H1 (cell line): ENCODE measurements around the gene MGAT5. TPM values are rescaled to one million over a fixed set of nuclear protein-coding genes. Genes with fewer than 3 reads are reported as not detected.

Experiments
- CTCF ChIA-PET: fragments of 300-600 bp; sonication (Branson Sonifier 250); formaldehyde crosslinking; loops from one replicate; lab custom pipeline; 2021; ENCODE audit not compliant: partially characterized antibody; lab: Charles Lee
- POLR2A ChIA-PET: fragments of 300-600 bp; sonication (Branson Sonifier 250); formaldehyde crosslinking; loops from one replicate; lab custom pipeline; 2021; ENCODE audit warnings: inconsistent platforms; ENCODE audit not compliant: partially characterized antibody; lab: Charles Lee
- DNase-seq, 2 experiments: peaks; one replicate each; pipeline versions ENCODE4 v3.0.0 to v3.0.0-alpha.2; 2010 to 2022; ENCODE audit warnings: low spot score in 2 of 2, low read depth in 1 of 2, mixed read lengths in 1 of 2
- FAIRE-seq: peaks from 2 replicates; lab custom pipeline; 2011; peaks lifted over from hg19 to GRCh38; lab: Jason Lieb, UNC
- H2AFZ ChIP-seq: 2 replicates; pipeline ENCODE4 v1.8.1; 2012; ENCODE audit warnings: low read length, inconsistent platforms
- H2AK5ac ChIP-seq: 2 replicates; pipeline ENCODE4 v1.6.1; 2013; ENCODE audit warnings: low read depth, low read length
- H2BK120ac ChIP-seq: replicated peaks from 2 replicates; pipeline ENCODE3; 2013; ENCODE audit warnings: low read depth, low read length, inconsistent platforms
- H2BK12ac ChIP-seq: 2 replicates; pipeline ENCODE4 v1.6.1; 2013; ENCODE audit warnings: low read depth, low read length
- H2BK15ac ChIP-seq: 2 replicates; pipeline ENCODE4 v1.6.1; 2013; ENCODE audit warnings: low read length
- H2BK20ac ChIP-seq: 2 replicates; pipeline ENCODE4 v1.6.1; 2013; ENCODE audit warnings: low read length
- H2BK5ac ChIP-seq: 2 replicates; pipeline ENCODE4 v1.6.1; 2013; ENCODE audit warnings: low read depth, low read length
- H3K14ac ChIP-seq: 2 replicates; pipeline ENCODE4 v1.6.1; 2013; ENCODE audit warnings: inconsistent platforms; ENCODE audit not compliant: insufficient read length
- H3K18ac ChIP-seq: 2 replicates; pipeline ENCODE4 v1.6.1; 2013; ENCODE audit warnings: low read length; ENCODE audit errors: extremely low read depth
- H3K23ac ChIP-seq: 2 replicates; pipeline ENCODE4 v1.6.1; 2013; ENCODE audit warnings: inconsistent platforms; ENCODE audit not compliant: insufficient read length
- H3K23me2 ChIP-seq: 2 replicates; pipeline ENCODE4 v1.6.1; 2013; ENCODE audit warnings: low read depth, low read length
- H3K27ac ChIP-seq: 2 replicates; pipeline ENCODE4 v1.6.1; 2011; ENCODE audit warnings: low read depth, low read length, inconsistent platforms
- H3K27me3 ChIP-seq, 4 experiments: replicated peaks in 1 of 4; 1 replicate in 1 of 4; 2 replicates in 3 of 4; pipeline versions ENCODE4 v1.6.1 to v1.8.1; 2011 to 2013; ENCODE audit warnings: low read length in 3 of 4, mild to moderate bottlenecking in 3 of 4, inconsistent platforms in 2 of 4, mixed read lengths in 2 of 4, moderate library complexity in 1 of 4; ENCODE audit not compliant: control insufficient read depth in 3 of 4, insufficient read depth in 3 of 4; ENCODE audit errors: extremely low read depth in 1 of 4
- H3K36me3 ChIP-seq, 4 experiments: 2 replicates each; pipeline versions ENCODE4 v1.6.1 to v1.8.1; 2011 to 2013; ENCODE audit warnings: mild to moderate bottlenecking in 4 of 4, low read length in 3 of 4, moderate library complexity in 2 of 4, control low read depth in 1 of 4, inconsistent platforms in 1 of 4; ENCODE audit not compliant: insufficient read depth in 4 of 4, control insufficient read depth in 2 of 4
- H3K4ac ChIP-seq: replicated peaks from 2 replicates; pipeline ENCODE3; 2013; ENCODE audit warnings: low read length, low read depth, mixed read lengths, inconsistent platforms; ENCODE audit not compliant: insufficient read length
- H3K4me1 ChIP-seq, 4 experiments: replicated peaks in 1 of 4; 1 replicate in 1 of 4; 2 replicates in 3 of 4; pipeline versions ENCODE4 v1.6.1 to v1.8.1; 2011 to 2013; ENCODE audit warnings: low read length in 3 of 4, inconsistent platforms in 2 of 4, mixed read lengths in 1 of 4; ENCODE audit not compliant: insufficient read depth in 4 of 4, control insufficient read depth in 3 of 4
- H3K4me2 ChIP-seq, 2 experiments: 2 replicates each; pipeline versions ENCODE4 v1.6.1 to v1.8.1; 2011 to 2013; ENCODE audit warnings: low read depth in 2 of 2, low read length in 2 of 2, control low read depth in 1 of 2, inconsistent platforms in 1 of 2, mild to moderate bottlenecking in 1 of 2; ENCODE audit not compliant: insufficient read depth in 1 of 2
- H3K4me3 ChIP-seq, 4 experiments: fragments of 200-600, 300-600 bp in 1 of 4; sonication (generic), shearing (Covaris generic), sonication (Bioruptor Twin) in 1 of 4; 2 replicates each; pipeline versions ENCODE4 v1.5.1 to v1.8.1; 2011 to 2016; ENCODE audit warnings: low read length in 4 of 4, low read depth in 3 of 4, control low read depth in 2 of 4, inconsistent platforms in 2 of 4, mild to moderate bottlenecking in 2 of 4, mixed read lengths in 1 of 4, moderate library complexity in 1 of 4; ENCODE audit not compliant: insufficient read depth in 2 of 4; ENCODE audit errors: extremely low read depth in 1 of 4
- H3K56ac ChIP-seq: replicated peaks from 2 replicates; pipeline ENCODE3; 2013; ENCODE audit warnings: low read depth, mild to moderate bottlenecking, mixed read lengths, low read length, inconsistent platforms; ENCODE audit not compliant: insufficient read length
- H3K79me1 ChIP-seq: 2 replicates; pipeline ENCODE4 v1.6.1; 2013; ENCODE audit warnings: low read depth, low read length, control low read depth
- H3K79me2 ChIP-seq, 2 experiments: 2 replicates each; pipeline versions ENCODE4 v1.6.1 to v1.8.1; 2012 to 2013; ENCODE audit warnings: low read length in 2 of 2, mild to moderate bottlenecking in 2 of 2, inconsistent platforms in 1 of 2; ENCODE audit not compliant: insufficient read depth in 2 of 2, control insufficient read depth in 1 of 2
- H3K9ac ChIP-seq, 4 experiments: replicated peaks in 1 of 4; 1 replicate in 1 of 4; 2 replicates in 3 of 4; pipeline versions ENCODE4 v1.6.1 to v1.8.1; 2011 to 2013; ENCODE audit warnings: low read depth in 3 of 4, low read length in 3 of 4, control low read depth in 2 of 4, mild to moderate bottlenecking in 2 of 4, moderate library complexity in 2 of 4, inconsistent platforms in 1 of 4; ENCODE audit errors: extremely low read depth in 1 of 4
- H3K9me3 ChIP-seq, 2 experiments: 2 replicates each; pipeline versions ENCODE4 v1.6.1 to v1.8.1; 2012 to 2013; ENCODE audit warnings: mild to moderate bottlenecking in 2 of 2, moderate library complexity in 2 of 2, control low read depth in 1 of 2, inconsistent platforms in 1 of 2, low read depth in 1 of 2, low read length in 1 of 2, mixed read lengths in 1 of 2; ENCODE audit not compliant: insufficient read depth in 2 of 2
- H4K20me1 ChIP-seq, 2 experiments: replicated peaks in 1 of 2; 2 replicates each; pipeline versions ENCODE3 to v1.8.1; 2011 to 2013; ENCODE audit warnings: inconsistent platforms in 2 of 2, low read length in 2 of 2, mild to moderate bottlenecking in 1 of 2; ENCODE audit not compliant: insufficient read depth in 2 of 2, control insufficient read depth in 1 of 2
- H4K5ac ChIP-seq: 2 replicates; pipeline ENCODE4 v1.6.1; 2013; ENCODE audit warnings: low read length, low read depth, mixed read lengths, inconsistent platforms; ENCODE audit not compliant: insufficient read length
- H4K8ac ChIP-seq: 2 replicates; pipeline ENCODE4 v1.8.0; 2013; ENCODE audit warnings: mild to moderate bottlenecking, moderate library complexity, low read length, inconsistent platforms; ENCODE audit not compliant: insufficient read depth; ENCODE audit errors: extremely low read depth
- H4K91ac ChIP-seq: replicated peaks from 2 replicates; pipeline ENCODE3; 2013; ENCODE audit warnings: low read length, mixed read lengths, inconsistent platforms; ENCODE audit not compliant: insufficient read length
- CBX8 ChIP-seq: fragments of 300-800, 300-1000 bp; sonication (generic); IDR thresholded peaks from 2 replicates; pipeline ENCODE4 v1.7.1; 2016; ENCODE audit warnings: low read depth, low read length, borderline replicate concordance
- CHD1 ChIP-seq: IDR thresholded peaks from 2 replicates; pipeline ENCODE4 v1.6.1; 2012; ENCODE audit warnings: low read depth, low read length, improper control_type of control experiment
- CHD2 ChIP-seq: IDR thresholded peaks from 2 replicates; pipeline ENCODE4 v1.6.1; 2012; ENCODE audit warnings: low read length, improper control_type of control experiment
- EZH2 ChIP-seq: fragments of 200-600 bp; sonication (generic); IDR thresholded peaks from 2 replicates; pipeline ENCODE4 v1.7.1; 2012; ENCODE audit warnings: low read depth, mild to moderate bottlenecking, moderate library complexity, low read length, inconsistent platforms; ENCODE audit not compliant: severe bottlenecking
- GABPA ChIP-seq: IDR thresholded peaks from 2 replicates; pipeline ENCODE4 v1.6.1; 2011; ENCODE audit warnings: mild to moderate bottlenecking, low read length, moderate library complexity, borderline replicate concordance; ENCODE audit not compliant: insufficient read depth
- JUND ChIP-seq: IDR thresholded peaks from 2 replicates; pipeline ENCODE4 v1.6.1; 2011; ENCODE audit warnings: mild to moderate bottlenecking, improper control_type of control experiment, low read length
- POU5F1 ChIP-seq: IDR thresholded peaks from 2 replicates; pipeline ENCODE4 v1.6.1; 2011; ENCODE audit warnings: low read depth, mild to moderate bottlenecking, low read length, moderate library complexity
- RNF2 ChIP-seq: fragments of 200-900, 300-1000 bp; sonication (generic); IDR thresholded peaks from 2 replicates; pipeline ENCODE4 v1.7.1; 2016; ENCODE audit warnings: borderline replicate concordance, low read depth, mild to moderate bottlenecking, antibody characterized with exemption, low read length; ENCODE audit not compliant: poor library complexity, severe bottlenecking; ENCODE audit errors: missing control alignments
- SAP30 ChIP-seq: fragments of 300-600 bp; sonication (generic); IDR thresholded peaks from 2 replicates; pipeline ENCODE4 v1.7.1; 2012; ENCODE audit warnings: low read length, moderate library complexity, mild to moderate bottlenecking, inconsistent platforms; ENCODE audit not compliant: insufficient read depth, insufficient replicate concordance
- TAF7 ChIP-seq: optimal IDR thresholded peaks from 2 replicates; pipeline ENCODE3; 2011; ENCODE audit warnings: low read depth, mild to moderate bottlenecking, inconsistent platforms, low read length, moderate library complexity, borderline replicate concordance
- YY1 ChIP-seq: IDR thresholded peaks from 2 replicates; pipeline ENCODE4 v1.6.1; 2011; ENCODE audit warnings: low read depth, mild to moderate bottlenecking, low read length
- WGBS, 2 experiments: shearing (Covaris generic) in 1 of 2; methylation state at CpG; one replicate each; pipeline versions ENCODE4 v1.1.6 to v1.1.7; 2013 to 2015; ENCODE audit warnings: low lambda C conversion rate in 2 of 2, mixed read lengths in 2 of 2, inconsistent platforms in 1 of 2, low coverage in 1 of 2, missing lambda C conversion rate in 1 of 2; ENCODE audit not compliant: insufficient replicate concordance in 2 of 2, insufficient coverage in 1 of 2, insufficient read length in 1 of 2; ENCODE audit errors: extremely low coverage in 1 of 2, missing lambda C conversion rate in 1 of 2; 5-methylcytosine and 5-hydroxymethylcytosine counted together
- polyA plus RNA-seq, 7 experiments: library from polyadenylated mRNA; depleted of rRNA in 3 of 7; stranded (reverse) in 5 of 7; unstranded in 2 of 7; fragments of >200 nt in 5 of 7; fragments of 200-250 nt in 2 of 7; gene quantifications; 1 replicate in 5 of 7; 2 replicates in 1 of 7; 4 replicates in 1 of 7; pipeline versions ENCODE4 v1.2.1 to v1.2.3, GENCODE V29; 2011 to 2013; ENCODE audit warnings: missing spikeins in 2 of 7, mixed read lengths in 2 of 7
- total RNA-seq: library from RNA; stranded (reverse); fragmentation: NEBNext Ultra II Directional; extraction: Animal tissue kit (Norgen Biotek cat#: 25700); gene quantifications from 2 replicates; pipeline ENCODE4 v1.2.1, GENCODE V29; 2021

The MGAT5 gene
- total and polyA plus RNA-seq, 2 of the 8 experiments (the other 6 are each of a cell fraction or from before 2014, with no cell fraction given), result 11.2 to 49.2 TPM

DNA sequence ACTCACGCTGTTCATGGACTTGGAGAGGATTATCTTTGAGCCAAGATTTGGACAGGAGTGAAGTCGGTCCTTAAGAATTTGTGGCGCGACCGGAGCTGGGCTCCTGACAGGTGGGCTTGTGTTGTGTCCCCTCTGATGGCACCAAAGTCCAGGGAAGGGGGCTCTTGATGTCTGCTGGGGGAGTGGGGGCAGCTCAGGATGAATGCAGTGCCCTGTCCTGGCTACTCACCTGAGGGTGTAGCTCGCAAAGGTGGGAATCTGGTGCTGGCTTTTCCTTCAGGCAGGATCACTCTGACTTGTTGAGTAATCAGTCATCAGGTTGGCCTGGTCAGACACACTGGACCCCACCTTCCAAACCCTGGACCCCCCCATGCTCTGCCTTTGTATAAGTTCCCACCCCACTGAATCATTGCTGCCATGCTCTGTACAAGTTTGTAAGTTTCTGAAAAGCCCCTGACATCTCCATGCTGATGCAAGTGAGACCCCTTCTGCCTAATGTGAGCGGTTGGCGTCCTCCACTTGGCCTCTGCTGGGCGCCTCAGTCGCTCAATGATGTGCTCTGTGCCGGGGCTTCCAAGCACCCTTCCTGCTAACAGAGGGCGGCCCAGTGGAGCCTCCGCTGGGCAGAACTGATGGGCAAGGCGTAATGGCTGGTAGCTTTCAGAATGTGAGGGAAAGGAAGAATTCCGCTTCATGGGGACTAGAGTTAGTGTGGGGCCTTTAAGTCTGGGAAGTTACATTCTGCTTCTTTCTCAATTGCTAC lies 196.1 kb downstream of the MGAT5 start:
- 87% methylated on average over 15 of the region's 15 CpGs; no CpG with 5 or more reads in 1 of the 2 experiments for WGBS, 2 experiments
- no peak overlapping the region for H2BK5ac ChIP-seq
- no peak overlapping the region for H4K5ac ChIP-seq
- H3K27me3 ChIP-seq, result no peaks in the 10 kb centered on the region
- no peak overlapping the region for H3K4ac ChIP-seq
- H2BK15ac ChIP-seq, result no peak overlapping the region
- H3K23me2 ChIP-seq, result no peaks in the 10 kb centered on the region
- POLR2A ChIA-PET, result no interaction called here
- CTCF ChIA-PET, result interaction anchor here (0.6 to 9.3 kb wide), 74 partner anchors 11 to 1137 kb away, joined by 3 to 132 read pairs (median 5); partner anchors contain the start of gene MGAT5
- no peak overlapping the region for H2BK20ac ChIP-seq
- no peak overlapping the region for H3K18ac ChIP-seq
- H2BK12ac ChIP-seq, result no peak overlapping the region
- no peaks in the 10 kb centered on the region; a peak in 3 of 8 replicates for H3K36me3 ChIP-seq
- DNase-seq, result no peak
- H3K4me2 ChIP-seq, result no peak overlapping the region
- H2AK5ac ChIP-seq, result no peak overlapping the region
- H3K9ac ChIP-seq, result no peak overlapping the region
- no peak for FAIRE-seq
- H3K79me1 ChIP-seq, result no peaks in the 10 kb centered on the region
- no peak overlapping the region for H4K8ac ChIP-seq
- H3K27ac ChIP-seq, result no peak overlapping the region
- H3K23ac ChIP-seq, result no peak overlapping the region
- no peak overlapping the region for H2AFZ ChIP-seq
- no peaks in the 10 kb centered on the region for H3K9me3 ChIP-seq
- H3K79me2 ChIP-seq, result no peaks in the 10 kb centered on the region
- H3K14ac ChIP-seq, result no peak overlapping the region
- no peak overlapping the region for H2BK120ac ChIP-seq
- no peak overlapping the region for H4K91ac ChIP-seq
- peaks cover 0 to 1% of the 10 kb centered on the region in 2 experiments for H4K20me1 ChIP-seq
- H3K4me1 ChIP-seq, result no peaks in the 10 kb centered on the region
- no peak overlapping the region for H3K4me3 ChIP-seq
- no peak overlapping the region for H3K56ac ChIP-seq
- no peak for TF ChIP-seq YY1
- TF ChIP-seq POU5F1, result no peak
- no peak for TF ChIP-seq CBX8
- no peak for TF ChIP-seq GABPA
- TF ChIP-seq CHD1, result no peak
- no peak for TF ChIP-seq RNF2
- TF ChIP-seq EZH2, result no peak
- no peak for TF ChIP-seq SAP30
- no peak for TF ChIP-seq JUND
- no peak for TF ChIP-seq CHD2
- no peak for TF ChIP-seq TAF7
